SU-DHL-6 (cell line): ENCODE results near the gene DBF4B.

Source experiments
- EZH2phosphoT487 ChIP-seq: fragments of 200-600 bp; sonication (generic), shearing (Covaris generic); conservative IDR thresholded peaks from 2 replicates; pipeline ENCODE4 v1.6.1; 2018; ENCODE audit warnings: mild to moderate bottlenecking, antibody characterized with exemption, low read length, moderate library complexity, mixed read lengths
- TF ChIP-seq, protein P1 (sequence below): fragments of 200-600 bp; sonication (generic); IDR thresholded peaks from one replicate; pipeline ENCODE4 v1.5.1; 2017; ENCODE audit warnings: antibody characterized with exemption, mild to moderate bottlenecking, low read length, moderate library complexity; ENCODE audit not compliant: insufficient read depth, poor library complexity, severe bottlenecking

GRCh38 chr17:44693609-44694008 lies 14.9 kb upstream of the DBF4B start:
- TF ChIP-seq, protein P1, sequence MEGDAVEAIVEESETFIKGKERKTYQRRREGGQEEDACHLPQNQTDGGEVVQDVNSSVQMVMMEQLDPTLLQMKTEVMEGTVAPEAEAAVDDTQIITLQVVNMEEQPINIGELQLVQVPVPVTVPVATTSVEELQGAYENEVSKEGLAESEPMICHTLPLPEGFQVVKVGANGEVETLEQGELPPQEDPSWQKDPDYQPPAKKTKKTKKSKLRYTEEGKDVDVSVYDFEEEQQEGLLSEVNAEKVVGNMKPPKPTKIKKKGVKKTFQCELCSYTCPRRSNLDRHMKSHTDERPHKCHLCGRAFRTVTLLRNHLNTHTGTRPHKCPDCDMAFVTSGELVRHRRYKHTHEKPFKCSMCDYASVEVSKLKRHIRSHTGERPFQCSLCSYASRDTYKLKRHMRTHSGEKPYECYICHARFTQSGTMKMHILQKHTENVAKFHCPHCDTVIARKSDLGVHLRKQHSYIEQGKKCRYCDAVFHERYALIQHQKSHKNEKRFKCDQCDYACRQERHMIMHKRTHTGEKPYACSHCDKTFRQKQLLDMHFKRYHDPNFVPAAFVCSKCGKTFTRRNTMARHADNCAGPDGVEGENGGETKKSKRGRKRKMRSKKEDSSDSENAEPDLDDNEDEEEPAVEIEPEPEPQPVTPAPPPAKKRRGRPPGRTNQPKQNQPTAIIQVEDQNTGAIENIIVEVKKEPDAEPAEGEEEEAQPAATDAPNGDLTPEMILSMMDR: no peak
- no peak for TF ChIP-seq EZH2phosphoT487
